NCI-H1694 (cell line): Measurements from ENCODE around the gene HMBS.
"Not testable (repeated sequence)": the region's sequence is repeated elsewhere in the genome, so short reads cannot be mapped to it uniquely, and the experiment has no call there.

Experiments used
- DNase-seq: peaks from one replicate; lab custom pipeline; 2025; lab: John Stamatoyannopoulos, UW

Gene HMBS

GRCh38 chr11:119118946-119119345 is 34.3 kb downstream of the HMBS start:
- DNase-seq: no peak

DNA sequence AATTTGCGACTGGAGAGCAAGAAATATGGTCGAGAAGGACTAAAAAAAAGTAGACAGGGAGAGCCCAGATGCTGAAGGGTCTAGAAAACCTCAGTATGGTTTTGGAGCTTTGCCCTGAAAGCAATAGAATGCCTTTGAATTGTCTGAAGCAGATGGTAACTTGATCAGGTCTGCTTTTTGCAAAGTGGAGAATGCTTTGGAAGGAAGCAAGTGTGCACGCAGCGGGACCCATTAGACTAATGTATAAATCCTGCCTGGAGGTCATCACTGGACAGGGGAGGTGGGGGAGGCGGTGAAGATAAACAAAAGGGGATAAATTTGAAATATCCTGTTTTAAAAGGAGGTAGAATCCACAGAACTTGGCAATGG is 35.9 kb downstream of the HMBS start:
- DNase-seq: no peak

DNA sequence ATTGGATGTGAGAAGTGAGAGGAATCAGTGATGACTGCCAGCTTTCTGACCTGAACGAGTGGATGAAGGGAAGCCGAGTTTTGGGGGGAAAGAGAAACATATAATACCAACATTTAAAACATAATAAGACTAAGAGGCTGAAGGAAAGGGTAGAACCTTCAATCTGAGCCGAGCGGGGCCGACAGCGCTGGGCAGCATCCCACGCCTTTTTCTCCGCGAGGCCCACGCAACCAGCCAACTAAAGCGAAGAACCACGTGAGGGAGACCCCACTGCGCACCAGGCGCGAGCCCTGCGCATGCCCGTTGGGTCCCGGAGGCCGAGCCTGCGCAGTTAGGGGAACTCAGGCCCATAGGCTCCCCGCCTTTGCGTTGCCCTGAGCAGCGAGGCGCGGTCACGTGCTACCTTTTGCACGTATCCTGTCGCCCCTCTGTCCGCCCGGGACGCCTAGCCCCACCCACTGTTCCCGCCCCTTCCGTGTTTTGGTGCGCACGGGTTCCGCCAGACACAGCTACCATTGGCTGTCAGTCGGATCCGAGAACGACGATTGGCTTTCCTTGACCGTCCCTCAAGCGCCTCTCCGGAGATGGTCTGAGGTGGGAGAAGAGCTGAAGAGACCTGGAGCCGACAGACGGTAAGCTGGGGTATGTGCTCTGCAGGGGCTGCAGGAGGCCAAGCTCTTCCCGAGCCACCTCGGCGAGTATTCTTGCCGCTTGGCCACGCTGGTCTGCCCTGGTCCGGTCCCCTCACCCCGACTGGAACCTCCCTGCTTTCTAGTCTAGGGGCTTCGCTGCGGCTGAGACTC is 36.5 kb downstream of the HMBS start, which contains the start of gene HINFP:
HINFP (plus strand) TSS at position 573 of the 803 bp plus-strand sequence. CDS start 5,365 bp downstream, outside the sequence.
- peak; percentile 78 for DNase-seq

DNA sequence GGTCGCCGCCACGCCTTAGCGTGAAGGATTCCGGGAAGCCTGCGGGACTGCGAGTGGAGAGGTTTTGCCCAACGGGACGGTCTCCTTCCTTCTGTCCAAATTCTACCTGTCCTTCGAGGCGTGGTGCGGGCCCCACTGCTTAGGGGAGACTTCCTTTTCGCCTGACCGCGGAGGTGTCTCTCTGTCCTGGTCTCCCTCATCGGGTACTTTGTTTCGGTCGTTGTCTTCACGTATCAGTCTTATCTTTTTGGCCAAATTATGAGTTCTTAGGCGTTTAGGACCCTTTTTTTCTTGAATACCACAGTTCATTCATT is 37.1 kb downstream of the HMBS start:
- no peak for DNase-seq

GRCh38 chr11:119125821-119126220 is 41.1 kb downstream of the HMBS start:
- no peak for DNase-seq

DNA sequence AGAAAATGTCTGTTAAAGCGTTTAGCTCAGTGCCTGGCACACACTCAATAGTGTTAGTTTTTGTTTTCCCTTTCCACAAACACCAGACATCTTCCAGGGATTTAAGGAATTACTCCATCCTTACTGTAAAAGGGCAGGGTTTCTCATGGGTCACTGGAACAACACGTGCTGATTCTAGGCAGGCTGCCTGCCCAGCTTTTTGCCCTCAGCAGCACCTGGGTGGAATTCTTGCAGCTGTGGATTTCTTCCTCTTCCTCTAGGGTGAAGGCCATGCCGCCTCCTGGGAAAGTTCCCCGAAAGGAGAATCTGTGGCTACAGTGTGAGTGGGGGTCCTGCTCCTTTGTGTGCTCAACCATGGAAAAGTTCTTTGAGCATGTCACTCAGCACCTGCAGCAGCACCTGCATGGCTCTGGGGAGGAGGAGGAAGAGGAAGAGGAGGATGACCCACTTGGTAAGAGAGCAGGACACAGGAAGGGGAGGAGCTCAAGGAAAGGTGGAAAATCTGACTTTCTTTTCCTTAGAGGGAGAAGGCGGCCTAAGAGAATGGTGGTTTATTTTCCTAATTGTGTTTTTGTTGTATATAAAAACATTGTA is 42.1 kb downstream of the HMBS start:
- DNase-seq: no peak

- no peak for DNase-seq
Observed at GRCh38 chr11:119130662-119131061, 46.0 kb downstream of the HMBS start.

- no peak for DNase-seq
Observed at GRCh38 chr11:119134389-119134978, 49.8 kb downstream of the HMBS start.

DNA sequence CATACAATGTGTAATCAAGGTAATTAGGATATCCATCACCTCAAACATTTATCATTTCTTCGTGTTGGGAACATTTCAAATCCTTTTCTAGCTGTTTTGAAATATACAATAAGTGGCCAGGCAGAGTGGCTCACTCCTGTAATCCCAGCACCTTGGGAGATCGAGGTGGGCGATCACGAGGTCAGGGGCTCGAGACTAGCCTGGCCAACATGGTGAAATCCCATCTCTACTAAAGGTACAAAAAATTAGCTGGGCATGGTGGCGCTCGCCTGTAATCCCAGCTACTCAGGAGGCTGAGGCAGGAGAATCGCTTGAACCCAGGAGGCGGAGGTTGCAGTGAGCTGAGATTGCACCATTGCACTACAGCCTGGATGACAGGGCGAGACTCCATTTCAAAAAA is 54.6 kb downstream of the HMBS start:
- not testable (repeated sequence) for DNase-seq
